Transverse colon (tissue), 4 donors: ENCODE data around the gene GALNT10. TPM values are rescaled to one million over a fixed set of nuclear protein-coding genes. Genes with fewer than 3 reads are reported as not detected.

Source experiments
- DNase-seq: peaks from one replicate; pipeline ENCODE4 v3.0.0-alpha.2; 2019
- H3K27ac ChIP-seq, 4 donors: fragments of 200-600 bp; sonication (generic); 2 replicates each; pipeline ENCODE4 v1.5.1; 2016 to 2018; ENCODE audit warnings: inconsistent platforms in 4 of 4
- H3K27me3 ChIP-seq: fragments of 200-600 bp; sonication (generic); 2 replicates; pipeline ENCODE4 v1.5.1; 2017; ENCODE audit warnings: inconsistent platforms
- H3K36me3 ChIP-seq, 4 donors: fragments of 200-600 bp; sonication (generic); 2 replicates each; pipeline ENCODE4 v1.5.1; 2017 to 2019; ENCODE audit warnings: inconsistent platforms in 4 of 4
- H3K4me1 ChIP-seq, 4 donors: fragments of 200-600 bp; sonication (generic); 2 replicates each; pipeline ENCODE4 v1.5.1; 2017 to 2020; ENCODE audit warnings: inconsistent platforms in 4 of 4
- H3K4me3 ChIP-seq, 4 donors: fragments of 200-600 bp; sonication (generic); 1 replicate in 1 of 4; 2 replicates in 3 of 4; pipeline versions ENCODE4 v1.5.1 to v1.6.1; 2017 to 2019; ENCODE audit warnings: inconsistent platforms in 4 of 4
- H3K9me3 ChIP-seq, 2 donors: fragments of 200-600 bp; sonication (generic); 2 replicates each; pipeline ENCODE4 v1.5.1; 2017 to 2019; ENCODE audit warnings: inconsistent platforms in 2 of 2
- CTCF ChIP-seq, 5 experiments: fragments of 200-600 bp in 3 of 5; fragments of 450-650 bp in 2 of 5; sonication (generic) in 3 of 5; IDR thresholded peaks; 1 replicate in 2 of 5; 2 replicates in 3 of 5; pipeline ENCODE4 v1.5.1; 2016 to 2017; ENCODE audit warnings: antibody characterized with exemption in 5 of 5, inconsistent platforms in 3 of 5, mild to moderate bottlenecking in 2 of 5, moderate library complexity in 1 of 5
- EP300 ChIP-seq: sonication (generic); formaldehyde crosslinking; IDR thresholded peaks from one replicate; pipeline ENCODE4 v1.6.1; 2017; ENCODE audit warnings: antibody characterized with exemption, low read depth
- POLR2A ChIP-seq: fragments of 450-650 bp; IDR thresholded peaks from one replicate; pipeline ENCODE4 v1.6.1; 2016; ENCODE audit warnings: antibody characterized with exemption, mild to moderate bottlenecking, moderate library complexity
- POLR2AphosphoS5 ChIP-seq, 3 donors: sonication (generic); formaldehyde crosslinking; IDR thresholded peaks; one replicate each; pipeline ENCODE4 v1.6.1; 2016; ENCODE audit warnings: antibody characterized with exemption in 3 of 3
- WGBS, 2 donors: methylation state at CpG; one replicate each; pipeline ENCODE4 v1.1.5; 2018; ENCODE audit warnings: low coverage in 1 of 2; 5-methylcytosine and 5-hydroxymethylcytosine counted together
- in situ Hi-C, 4 donors: fragments of 200-750 bp; cut with MboI; loops; one replicate each; pipeline versions ENCODE4 v1.15.0 to v1.15.1; 2017; ENCODE audit warnings: low sequenced_read_pairs in 3 of 4, low pct_ligation_motif_present in 1 of 4, low pct_unique_long_range_greater_than_20kb in 1 of 4
- intact Hi-C: fragments of 100-400 bp; cut with DNase I; formaldehyde crosslinking; loops from one replicate; pipeline ENCODE4 v1.15.1; 2023; ENCODE audit warnings: low total_unique reads
- total RNA-seq, 4 donors: library from RNA; depleted of rRNA; stranded (reverse); fragments of >200 nt; gene quantifications; one replicate each; pipeline ENCODE4 v1.1.0, GENCODE V29; 2016

The GALNT10 gene
- total RNA-seq, 4 donors from 2014 or later = 18.7 to 142 (median 39.3) TPM

DNA sequence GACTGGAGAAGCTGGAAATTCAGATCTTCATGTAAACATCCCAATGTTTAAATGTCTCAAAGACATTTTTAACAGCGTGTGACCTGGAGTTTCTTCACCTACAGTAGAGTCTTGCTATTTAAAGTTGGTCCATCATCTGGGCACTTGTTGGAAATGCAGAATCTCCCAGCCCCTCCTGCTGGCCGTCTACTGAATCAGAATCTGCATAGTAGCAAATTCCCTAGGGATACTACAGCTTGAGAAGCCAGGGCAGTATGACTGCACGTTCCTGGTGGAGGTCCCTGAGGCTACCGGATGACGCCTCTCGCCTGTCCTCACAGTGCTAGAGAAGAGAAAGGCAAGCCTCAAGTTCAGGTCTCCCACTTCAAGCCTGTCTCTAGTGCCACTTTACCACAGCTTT lies 271.0 kb downstream of the GALNT10 start:
- in situ Hi-C loops = loop anchor here in 3 of 4 donors (10.0 to 25.0 kb wide), 2 partner anchors 143 to 351 kb away; no protein-coding TSS in a partner anchor

GRCh38 chr5:154464438-154464837 lies 273.9 kb downstream of the GALNT10 start:
- in situ Hi-C loops (loop anchor here in 3 of 4 donors (10.0 to 25.0 kb wide), 2 partner anchors 140 to 348 kb away; no protein-coding TSS in a partner anchor), intact Hi-C loops (no loop called here)
- H3K27ac ChIP-seq = no peak overlapping the region
- H3K9me3 ChIP-seq = no peaks in the 10 kb centered on the region
- H3K4me3 ChIP-seq = no peak overlapping the region
- DNase-seq = no peak
- no peaks in the 10 kb centered on the region for H3K36me3 ChIP-seq
- H3K4me1 ChIP-seq = peaks cover 0 to 4% (median 0%) of the 10 kb centered on the region in 4 donors
- H3K27me3 ChIP-seq = peaks cover 18% of the 10 kb centered on the region
- WGBS, 2 donors = 58% methylated on average over 1 of the region's 1 CpG; no CpG with 5 or more reads in 1 of the 2 donors
- TF ChIP-seq EP300 (no peak), CTCF (IDR thresholded peaks at IDR 0.05) (no peak), POLR2A (no peak), POLR2AphosphoS5 (IDR thresholded peaks at IDR 0.05) (no peak)

More for the DNA sequence above, 271.0 kb downstream of the GALNT10 start:
- WGBS, 2 donors = 76% methylated on average over 6 of the region's 6 CpGs; no CpG with 5 or more reads in 1 of the 2 donors
- Histone ChIP-seq H3K27ac (no peak overlapping the region), H3K4me1 (peaks cover 0 to 4% (median 0%) of the 10 kb centered on the region in 4 donors), H3K4me3 (no peak overlapping the region), H3K36me3 (peaks cover 0 to 12% (median 3%) of the 10 kb centered on the region in 4 donors), H3K27me3 (no peaks in the 10 kb centered on the region), H3K9me3 (no peaks in the 10 kb centered on the region)
- DNase-seq = no peak
- intact Hi-C loops = no loop called here
- TF ChIP-seq EP300 (no peak), CTCF (IDR thresholded peaks at IDR 0.05) (no peak), POLR2AphosphoS5 (IDR thresholded peaks at IDR 0.05) (no peak), POLR2A (no peak)

- TF ChIP-seq POLR2AphosphoS5 (IDR thresholded peaks at IDR 0.05) = no peak
- no peak for TF ChIP-seq EP300
- no peak for TF ChIP-seq POLR2A
- Histone ChIP-seq H3K4me1 (peaks cover 0 to 4% (median 0%) of the 10 kb centered on the region in 4 donors), H3K27me3 (peaks cover 25% of the 10 kb centered on the region), H3K4me3 (no peak overlapping the region), H3K27ac (no peak overlapping the region), H3K9me3 (no peaks in the 10 kb centered on the region), H3K36me3 (no peaks in the 10 kb centered on the region)
- in situ Hi-C loops (loop anchor here (5.0 to 25.0 kb wide), 3 partner anchors 140 to 347 kb away; no protein-coding TSS in a partner anchor), intact Hi-C loops (no loop called here)
- no peak for DNase-seq
- 56 to 63% methylated on average over 6 of the region's 6 CpGs for WGBS, 2 donors
These were observed 274.6 kb downstream of the GALNT10 start for GRCh38 chr5:154465169-154465568.

DNA sequence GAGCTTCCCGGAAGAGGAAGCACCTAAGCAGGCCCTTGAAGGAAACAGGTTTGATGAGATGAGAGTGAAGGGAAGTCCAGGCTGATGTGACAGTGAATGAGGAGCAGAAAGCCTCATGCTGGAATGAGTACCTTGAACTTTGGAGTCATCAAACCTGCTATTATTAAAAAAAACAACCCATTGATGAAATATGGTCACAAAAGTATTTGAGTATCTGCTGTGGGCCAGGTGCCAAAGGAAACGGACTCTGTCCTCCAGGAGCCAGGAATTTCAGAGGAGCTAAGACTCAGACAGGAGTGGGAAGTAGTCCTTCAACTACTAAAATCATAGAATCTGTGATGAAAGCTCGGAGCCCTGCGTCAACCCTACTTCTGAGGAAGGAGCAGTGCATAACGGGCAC lies 275.6 kb downstream of the GALNT10 start:
- no peak overlapping the region for H3K27ac ChIP-seq
- H3K9me3 ChIP-seq = no peaks in the 10 kb centered on the region
- H3K27me3 ChIP-seq = peaks cover 35% of the 10 kb centered on the region
- no peaks in the 10 kb centered on the region for H3K36me3 ChIP-seq
- intact Hi-C loops = loop anchor here (2.0 kb wide), 1 partner anchor 145 kb away; no protein-coding TSS in a partner anchor
- no peak overlapping the region for H3K4me3 ChIP-seq
- DNase-seq = no peak
- H3K4me1 ChIP-seq = peaks cover 0 to 8% (median 0%) of the 10 kb centered on the region in 4 donors
- TF ChIP-seq POLR2AphosphoS5 (IDR thresholded peaks at IDR 0.05) = no peak
- TF ChIP-seq CTCF (IDR thresholded peaks at IDR 0.05) = no peak
- TF ChIP-seq POLR2A = no peak
- no peak for TF ChIP-seq EP300
- in situ Hi-C loops = loop anchor here (5.0 to 25.0 kb wide), 3 partner anchors 139 to 346 kb away; no protein-coding TSS in a partner anchor
- WGBS, 2 donors = 33 to 66% methylated on average over 1 to 5 of the region's 5 CpGs
